Coronary artery (tissue), 2 donors: ENCODE results near the gene ITGB2.

Experiments
- DNase-seq: peaks from one replicate; pipeline ENCODE4 v3.0.0-alpha.2; 2017; ENCODE audit warnings: low spot score
- H3K27ac ChIP-seq, 2 donors: fragments of 200-600 bp; sonication (generic); one replicate each; pipeline ENCODE4 v1.5.1; 2016 to 2019
- H3K4me3 ChIP-seq: fragments of 200-600 bp; sonication (generic); 2 replicates; pipeline ENCODE4 v1.5.1; 2016; ENCODE audit warnings: mild to moderate bottlenecking, moderate library complexity
- TF ChIP-seq, protein P1 (sequence below): fragments of 200-600 bp; sonication (generic); IDR thresholded peaks from one replicate; pipeline ENCODE4 v1.5.1; 2019; ENCODE audit warnings: antibody characterized with exemption

Gene ITGB2

GRCh38 chr21:44949161-44949778 lies 28.6 kb upstream of the ITGB2 start:
- Histone ChIP-seq H3K4me3 (no peak overlapping the region), H3K27ac (peak overlapping the region; percentile 91 to 92)
- TF ChIP-seq, protein P1, sequence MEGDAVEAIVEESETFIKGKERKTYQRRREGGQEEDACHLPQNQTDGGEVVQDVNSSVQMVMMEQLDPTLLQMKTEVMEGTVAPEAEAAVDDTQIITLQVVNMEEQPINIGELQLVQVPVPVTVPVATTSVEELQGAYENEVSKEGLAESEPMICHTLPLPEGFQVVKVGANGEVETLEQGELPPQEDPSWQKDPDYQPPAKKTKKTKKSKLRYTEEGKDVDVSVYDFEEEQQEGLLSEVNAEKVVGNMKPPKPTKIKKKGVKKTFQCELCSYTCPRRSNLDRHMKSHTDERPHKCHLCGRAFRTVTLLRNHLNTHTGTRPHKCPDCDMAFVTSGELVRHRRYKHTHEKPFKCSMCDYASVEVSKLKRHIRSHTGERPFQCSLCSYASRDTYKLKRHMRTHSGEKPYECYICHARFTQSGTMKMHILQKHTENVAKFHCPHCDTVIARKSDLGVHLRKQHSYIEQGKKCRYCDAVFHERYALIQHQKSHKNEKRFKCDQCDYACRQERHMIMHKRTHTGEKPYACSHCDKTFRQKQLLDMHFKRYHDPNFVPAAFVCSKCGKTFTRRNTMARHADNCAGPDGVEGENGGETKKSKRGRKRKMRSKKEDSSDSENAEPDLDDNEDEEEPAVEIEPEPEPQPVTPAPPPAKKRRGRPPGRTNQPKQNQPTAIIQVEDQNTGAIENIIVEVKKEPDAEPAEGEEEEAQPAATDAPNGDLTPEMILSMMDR, result no peak

DNA sequence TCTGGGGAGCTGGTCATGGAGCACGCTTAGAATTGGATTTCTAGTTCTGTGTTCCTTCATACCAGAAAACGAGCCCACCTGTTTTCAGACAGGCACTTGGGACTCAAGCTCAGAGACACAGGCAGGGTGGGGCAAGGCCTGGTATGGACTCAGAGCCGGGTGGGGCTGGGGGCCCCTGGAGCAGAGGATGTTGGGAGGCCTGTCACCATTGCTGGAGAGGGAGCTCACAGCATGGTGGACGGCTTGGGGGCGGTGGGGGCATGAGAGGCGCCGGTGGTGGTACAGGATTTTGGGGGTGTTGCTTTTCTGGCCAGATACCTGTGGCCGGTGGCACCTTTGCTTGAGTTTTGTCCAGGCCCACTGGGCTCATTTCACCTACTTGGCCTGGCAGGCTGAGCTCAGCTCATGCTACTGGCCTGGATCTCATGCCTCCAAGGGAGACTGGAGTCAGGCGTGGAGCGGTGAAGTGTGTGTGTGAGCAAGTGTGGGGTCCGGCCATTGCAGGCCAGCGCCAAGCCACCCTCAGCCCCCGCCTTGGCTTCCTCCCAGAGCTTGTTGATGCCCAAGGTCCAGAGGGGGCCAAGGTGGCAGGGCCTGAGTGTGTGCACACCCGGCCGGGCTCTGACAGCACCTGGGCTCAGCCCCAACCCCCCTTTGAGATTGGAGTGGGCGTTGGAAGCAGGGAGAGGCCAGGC lies 27.9 kb upstream of the ITGB2 start:
- Histone ChIP-seq H3K27ac (peak overlapping the region; percentile 91 to 92), H3K4me3 (no peak overlapping the region)
- TF ChIP-seq, protein P1, result no peak
- no peak for DNase-seq

More at GRCh38 chr21:44949161-44949778, 28.6 kb upstream of the ITGB2 start:
- DNase-seq, result no peak

- peak overlapping the region; percentile 36 to 92 for H3K27ac ChIP-seq
- DNase-seq, result no peak
- no peak overlapping the region for H3K4me3 ChIP-seq
- TF ChIP-seq, protein P1, result no peak
These were observed 27.2 kb upstream of the ITGB2 start for GRCh38 chr21:44947930-44948331.

DNA sequence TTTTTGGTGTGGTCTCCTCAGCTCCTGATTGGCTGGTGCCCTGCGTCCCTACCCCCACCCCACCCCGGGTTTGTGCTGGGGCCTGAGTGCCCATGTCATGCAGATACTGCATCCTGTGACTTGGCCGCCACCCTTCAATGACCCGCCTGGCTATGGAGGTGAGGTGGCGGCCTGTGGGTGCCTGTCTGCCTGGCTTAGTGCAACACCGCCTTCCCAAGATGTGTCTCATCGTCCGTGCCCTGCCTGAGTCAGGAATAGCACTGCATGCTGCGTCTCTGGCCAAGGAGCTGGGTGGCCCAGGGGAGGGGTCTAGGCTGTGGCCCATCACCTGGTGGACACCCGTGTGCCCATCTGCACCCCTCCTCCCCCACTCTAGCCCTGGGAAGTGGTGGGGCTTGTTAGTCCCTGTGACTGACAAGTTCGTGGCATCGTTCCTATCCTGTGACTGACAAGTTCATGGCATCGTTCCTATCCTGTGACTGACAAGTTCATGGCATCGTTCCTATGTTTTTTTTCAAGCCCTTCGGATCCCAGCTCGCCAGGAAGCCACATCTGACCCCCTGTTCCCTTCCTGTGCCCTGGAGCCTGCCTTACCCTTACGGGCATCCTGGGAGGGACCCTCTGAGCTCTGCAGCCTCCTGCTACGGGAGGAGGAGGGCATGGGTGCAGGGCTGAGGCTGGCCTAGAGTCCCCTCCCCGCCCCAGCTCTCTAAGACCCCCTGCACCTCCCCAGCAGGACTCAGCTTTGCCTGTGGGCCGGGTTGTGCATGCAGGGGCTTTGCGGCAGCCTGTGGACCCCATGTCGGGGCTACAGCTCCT lies 26.6 kb upstream of the ITGB2 start:
- no peak for DNase-seq
- Histone ChIP-seq H3K4me3 (no peak overlapping the region), H3K27ac (peak overlapping the region; percentile 50 to 92)
- TF ChIP-seq, protein P1, result no peak

GRCh38 chr21:44946254-44947041 lies 25.7 kb upstream of the ITGB2 start:
- no peak overlapping the region for H3K4me3 ChIP-seq
- DNase-seq, result no peak
- peak overlapping the region; percentile 50 to 92 for H3K27ac ChIP-seq
- TF ChIP-seq, protein P1, result no peak

DNA sequence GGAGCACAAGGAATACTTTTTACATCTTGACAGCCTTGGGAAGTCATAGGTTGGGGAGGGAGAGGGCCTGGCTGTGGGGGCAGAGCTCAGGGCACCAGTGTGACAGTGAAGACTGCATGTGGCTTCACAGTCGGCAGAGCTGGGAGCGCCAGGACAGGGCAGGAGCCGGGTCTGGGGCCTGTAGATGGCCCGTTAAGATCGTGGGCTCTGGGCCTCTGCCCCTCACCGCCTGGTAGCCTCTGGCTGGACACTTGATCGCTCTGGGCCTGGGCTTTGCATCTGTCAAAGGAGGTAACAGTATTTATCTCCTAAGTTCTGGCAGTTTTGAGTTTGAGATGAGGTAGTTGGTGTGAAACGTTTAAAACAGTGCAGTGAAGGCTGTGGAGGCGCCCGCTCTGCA lies 23.9 kb upstream of the ITGB2 start:
- no peak for DNase-seq
- H3K27ac ChIP-seq, result no peak overlapping the region
- no peak overlapping the region for H3K4me3 ChIP-seq
- TF ChIP-seq, protein P1, result no peak
